GM23338 (cell line): ENCODE results near the gene BCAP29. TPM values are rescaled to one million over a fixed set of nuclear protein-coding genes. Genes with fewer than 3 reads are reported as not detected.

Experiments
- ATAC-seq: fragments of 200-7000 bp; cut with Tn5 transposase; 3 replicates; pipeline ENCODE4 v1.9.1; 2020
- DNase-seq: peaks from one replicate; pipeline ENCODE4 v3.0.0-alpha.2; 2015; ENCODE audit warnings: low spot score
- H2AFZ ChIP-seq: fragments of 200-600 bp; sonication (generic); 2 replicates; pipeline ENCODE4 v1.8.0; 2016; ENCODE audit warnings: antibody characterized with exemption, mild to moderate bottlenecking, moderate library complexity
- H3F3A ChIP-seq: fragments of 200-600 bp; sonication (generic); replicated peaks from 2 replicates; pipeline ENCODE4 v1.8.0; 2017; ENCODE audit warnings: antibody characterized with exemption, mixed run types, low read depth
- H3K27ac ChIP-seq: fragments of 200-600 bp; sonication (generic); 2 replicates; pipeline ENCODE4 v1.6.1; 2016; ENCODE audit warnings: low read depth
- H3K27me3 ChIP-seq: fragments of 200-600 bp; sonication (generic); 2 replicates; pipeline ENCODE4 v1.8.0; 2016; ENCODE audit warnings: mild to moderate bottlenecking, mixed run types, moderate library complexity; ENCODE audit not compliant: insufficient read depth
- H3K36me3 ChIP-seq: fragments of 200-600 bp; sonication (generic); 2 replicates; pipeline ENCODE4 v1.8.0; 2016; ENCODE audit warnings: mild to moderate bottlenecking; ENCODE audit not compliant: insufficient read depth
- H3K4me1 ChIP-seq: fragments of 200-600 bp; sonication (generic); 2 replicates; pipeline ENCODE4 v1.8.0; 2016; ENCODE audit warnings: mild to moderate bottlenecking, moderate library complexity; ENCODE audit not compliant: insufficient read depth
- H3K4me2 ChIP-seq: fragments of 200-600 bp; sonication (generic); 2 replicates; pipeline ENCODE4 v1.7.1; 2017; ENCODE audit warnings: mixed run types
- H3K4me3 ChIP-seq: fragments of 200-600 bp; sonication (generic); 2 replicates; pipeline ENCODE4 v1.6.1; 2016; ENCODE audit warnings: mixed run types
- H3K79me2 ChIP-seq: fragments of 200-600 bp; sonication (generic); replicated peaks from 2 replicates; pipeline ENCODE4 v1.8.0; 2017; ENCODE audit warnings: mild to moderate bottlenecking; ENCODE audit not compliant: insufficient read depth
- H3K9me2 ChIP-seq: fragments of 200-600 bp; sonication (generic); 2 replicates; pipeline ENCODE4 v1.8.0; 2017; ENCODE audit not compliant: insufficient read depth
- H4K20me1 ChIP-seq: fragments of 200-600 bp; sonication (generic); replicated peaks from 2 replicates; pipeline ENCODE4 v1.8.0; 2017; ENCODE audit warnings: mild to moderate bottlenecking; ENCODE audit not compliant: insufficient read depth
- H3K27ac Mint-ChIP-seq: 2 replicates; pipeline ENCODE4 v1.8.0; 2020; ENCODE audit warnings: inconsistent platforms, mild to moderate bottlenecking, moderate library complexity, mixed read lengths
- H3K27me3 Mint-ChIP-seq: 3 replicates; pipeline ENCODE4 v1.8.0; 2022; ENCODE audit warnings: low read depth, mild to moderate bottlenecking, moderate library complexity, mixed read lengths, inconsistent platforms; ENCODE audit not compliant: insufficient read depth, poor library complexity
- H3K36me3 Mint-ChIP-seq: 3 replicates; pipeline ENCODE4 v1.8.0; 2021; ENCODE audit warnings: low read depth, mild to moderate bottlenecking, inconsistent platforms, moderate library complexity, mixed read lengths
- H3K4me1 Mint-ChIP-seq: 3 replicates; pipeline ENCODE4 v1.8.0; 2020; ENCODE audit warnings: mild to moderate bottlenecking, inconsistent platforms, mixed read lengths
- H3K4me3 Mint-ChIP-seq: 3 replicates; pipeline ENCODE4 v1.8.0; 2021; ENCODE audit warnings: moderate library complexity, mild to moderate bottlenecking, inconsistent platforms, mixed read lengths
- H3K9me3 Mint-ChIP-seq: 3 replicates; pipeline ENCODE4 v1.8.0; 2020; ENCODE audit warnings: moderate library complexity, mild to moderate bottlenecking, inconsistent platforms, mixed read lengths
- CREB1 ChIP-seq: fragments of 250-450 bp; sonication (Bioruptor Pico); IDR thresholded peaks from 2 replicates; pipeline ENCODE4 v1.5.0; 2020; ENCODE audit warnings: low read depth, mild to moderate bottlenecking, moderate library complexity
- JUNB ChIP-seq: IDR thresholded peaks from one replicate; pipeline ENCODE4 v1.6.1; 2016; ENCODE audit warnings: antibody characterized with exemption; ENCODE audit not compliant: unreplicated experiment
- NANOG ChIP-seq: IDR thresholded peaks from 2 replicates; pipeline ENCODE4 v1.6.1; 2016; ENCODE audit warnings: antibody characterized with exemption, borderline replicate concordance
- POLR2AphosphoS5 ChIP-seq: IDR thresholded peaks from 2 replicates; pipeline ENCODE4 v1.6.1; 2016; ENCODE audit warnings: antibody characterized with exemption, low read depth
- ZNF331 ChIP-seq: fragments of 250-450 bp; sonication (Bioruptor Pico); IDR thresholded peaks from 2 replicates; pipeline ENCODE4 v1.5.0; 2020; ENCODE audit warnings: low read depth, mild to moderate bottlenecking, moderate library complexity
- long read RNA-seq: library from polyadenylated mRNA; unstranded; transcript quantifications from one replicate; pipeline ENCODE4 v2.0.0, GENCODE V29; 2020; ENCODE audit not compliant: unreplicated experiment
- polyA plus RNA-seq: library from polyadenylated mRNA; unstranded; fragments of >200 nt; fragmentation: Nextera tagmentation; extraction: Ambion mirVana; gene quantifications from 2 replicates; pipeline ENCODE4 v1.2.1, GENCODE V29; 2016
- total RNA-seq: library from RNA; depleted of rRNA; stranded (reverse); fragments of >200 nt; shearing (Covaris generic); gene quantifications from 2 replicates; pipeline ENCODE4 v1.2.3, GENCODE V29; 2014; rRNA removed
- TF ChIP-seq, protein P1 (sequence below), 2 experiments: fragments of 200-600 bp in 1 of 2; sonication (generic) in 1 of 2; conservative IDR thresholded peaks; 2 replicates each; pipeline versions ENCODE4 v1.5.1 to v1.6.1; 2016 to 2017; ENCODE audit warnings: antibody characterized with exemption in 2 of 2, low read depth in 2 of 2, mild to moderate bottlenecking in 2 of 2, moderate library complexity in 1 of 2

BCAP29 gene, protein sequence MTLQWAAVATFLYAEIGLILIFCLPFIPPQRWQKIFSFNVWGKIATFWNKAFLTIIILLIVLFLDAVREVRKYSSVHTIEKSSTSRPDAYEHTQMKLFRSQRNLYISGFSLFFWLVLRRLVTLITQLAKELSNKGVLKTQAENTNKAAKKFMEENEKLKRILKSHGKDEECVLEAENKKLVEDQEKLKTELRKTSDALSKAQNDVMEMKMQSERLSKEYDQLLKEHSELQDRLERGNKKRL
- 15.8 and 18.4 TPM in 2 replicates for total RNA-seq
- polyA plus RNA-seq, result 20.3 and 24.0 TPM in 2 replicates
- long read RNA-seq, full-length matches to known transcripts, result 8 of 13 reads
- long read RNA-seq, partial matches to known transcripts, result 2 of 13 reads
- long read RNA-seq, other reads (novel, unspliced or antisense), result 3 of 13 reads

DNA sequence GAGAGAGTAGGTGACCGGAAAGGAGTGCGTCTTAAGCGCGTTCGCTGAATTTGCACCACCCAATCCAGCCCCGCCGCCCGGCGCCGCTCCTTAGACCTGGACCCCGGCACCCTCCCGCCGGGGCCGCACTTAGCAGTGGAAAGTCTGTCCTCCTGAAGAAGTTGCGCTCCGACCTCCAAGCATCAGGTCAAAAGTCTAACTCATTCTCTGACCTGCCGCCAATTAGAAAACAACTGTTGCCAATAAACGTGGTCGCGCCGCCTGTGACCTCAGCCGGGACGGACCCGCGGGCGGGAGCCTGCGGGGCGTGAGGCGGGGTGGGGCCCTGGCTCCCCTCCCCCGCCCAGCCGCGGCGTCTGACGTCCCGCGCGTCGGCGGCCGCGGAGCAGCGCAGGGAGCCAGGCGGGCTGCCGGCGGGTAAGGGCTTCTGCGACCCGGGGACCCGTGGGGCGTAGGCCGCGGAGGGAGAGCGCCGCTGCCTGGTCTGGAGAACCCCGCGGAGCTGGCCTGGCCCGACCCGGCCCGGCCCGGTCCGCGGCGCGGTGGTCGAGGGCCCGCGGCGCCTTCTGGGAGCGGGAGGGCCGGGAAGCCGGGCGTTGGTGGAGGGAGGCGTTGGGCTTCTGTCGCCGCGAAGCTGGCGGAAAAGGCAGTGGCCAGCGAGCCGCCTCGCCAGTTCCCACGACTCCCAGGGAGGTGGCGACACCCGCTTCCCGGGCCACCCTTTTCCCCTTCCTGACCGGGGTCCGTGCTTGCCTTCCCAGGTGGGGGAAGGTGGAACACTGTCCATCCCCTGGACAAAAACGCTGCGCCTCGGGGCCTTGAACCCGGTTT, at the start of gene BCAP29:
Gene BCAP29 (plus strand): TSS at position 362 of the 831 bp plus-strand sequence. CDS start 527 bp downstream, outside the sequence.
- Mint-ChIP-seq H3K27ac (peak within 1 kb of the TSS; percentile 96), H3K36me3 (peaks cover 12% of the 10 kb centered on the region; the same call in 2 of the 3 replicates), H3K9me3 (no peaks in the 10 kb centered on the region), H3K4me1 (no peaks in the 10 kb centered on the region; the same call in 2 of the 3 replicates), H3K27me3 (peaks cover 12% of the 10 kb centered on the region), H3K4me3 (peak within 1 kb of the TSS; percentile 92)
- Histone ChIP-seq H3K9me2 (no peaks in the 10 kb centered on the region), H3K79me2 (no peaks in the 10 kb centered on the region), H3K4me1 (no peaks in the 10 kb centered on the region), H3K4me2 (peak within 1 kb of the TSS; percentile 89), H3K27me3 (no peaks in the 10 kb centered on the region), H2AFZ (peak within 1 kb of the TSS; percentile 84), H3K27ac (peak within 1 kb of the TSS; percentile 82), H3K4me3 (peak within 1 kb of the TSS; percentile 77), H4K20me1 (no peaks in the 10 kb centered on the region), H3K36me3 (peaks cover 3% of the 10 kb centered on the region; the same call in 1 of the 2 replicates), H3F3A (no peaks in the 10 kb centered on the region)
- TF ChIP-seq CREB1 (peak; percentile 84), NANOG (no peak), JUNB (no peak), ZNF331 (CRISPR knock-in tag) (no peak), POLR2AphosphoS5 (peak; percentile 77)
- TF ChIP-seq, protein P1, sequence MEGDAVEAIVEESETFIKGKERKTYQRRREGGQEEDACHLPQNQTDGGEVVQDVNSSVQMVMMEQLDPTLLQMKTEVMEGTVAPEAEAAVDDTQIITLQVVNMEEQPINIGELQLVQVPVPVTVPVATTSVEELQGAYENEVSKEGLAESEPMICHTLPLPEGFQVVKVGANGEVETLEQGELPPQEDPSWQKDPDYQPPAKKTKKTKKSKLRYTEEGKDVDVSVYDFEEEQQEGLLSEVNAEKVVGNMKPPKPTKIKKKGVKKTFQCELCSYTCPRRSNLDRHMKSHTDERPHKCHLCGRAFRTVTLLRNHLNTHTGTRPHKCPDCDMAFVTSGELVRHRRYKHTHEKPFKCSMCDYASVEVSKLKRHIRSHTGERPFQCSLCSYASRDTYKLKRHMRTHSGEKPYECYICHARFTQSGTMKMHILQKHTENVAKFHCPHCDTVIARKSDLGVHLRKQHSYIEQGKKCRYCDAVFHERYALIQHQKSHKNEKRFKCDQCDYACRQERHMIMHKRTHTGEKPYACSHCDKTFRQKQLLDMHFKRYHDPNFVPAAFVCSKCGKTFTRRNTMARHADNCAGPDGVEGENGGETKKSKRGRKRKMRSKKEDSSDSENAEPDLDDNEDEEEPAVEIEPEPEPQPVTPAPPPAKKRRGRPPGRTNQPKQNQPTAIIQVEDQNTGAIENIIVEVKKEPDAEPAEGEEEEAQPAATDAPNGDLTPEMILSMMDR (conservative IDR thresholded peaks at IDR 0.05; ENCODE audit: low read depth in 2 of 2), result peak; percentile 29 to 42; a peak in 3 of 4 replicates
- ATAC-seq (peak; percentile 91), DNase-seq (peak; percentile 81)

DNA sequence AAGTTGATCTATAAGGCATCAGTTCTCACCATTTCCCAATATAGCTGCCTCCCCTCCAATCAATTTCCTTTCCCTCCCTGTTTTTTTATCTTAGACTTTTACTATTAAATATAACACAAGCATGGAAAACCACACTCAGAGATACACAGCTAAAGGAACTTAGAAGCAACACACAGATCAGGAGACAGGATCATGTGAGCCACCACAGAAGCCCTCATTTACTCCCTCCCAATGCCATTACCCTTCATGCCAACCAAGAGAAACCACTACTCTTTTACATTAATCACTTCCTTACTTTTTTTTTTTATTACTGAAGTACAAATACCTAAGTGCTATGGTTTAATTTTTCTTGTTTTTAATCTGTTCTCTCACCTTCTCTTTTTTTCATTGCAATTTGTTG, 49.3 kb upstream of the BCAP29 start:
- peaks cover 16% of the 10 kb centered on the region for H3K36me3 Mint-ChIP-seq
- H3K27ac Mint-ChIP-seq, result no peak overlapping the region
- Histone ChIP-seq H3F3A (no peaks in the 10 kb centered on the region), H3K9me2 (no peaks in the 10 kb centered on the region), H3K27me3 (no peaks in the 10 kb centered on the region), H3K4me1 (no peaks in the 10 kb centered on the region), H3K27ac (no peak overlapping the region), H4K20me1 (peaks cover 3% of the 10 kb centered on the region; the same call in 1 of the 2 replicates), H3K36me3 (no peaks in the 10 kb centered on the region; the same call in 1 of the 2 replicates), H3K4me3 (no peak overlapping the region), H2AFZ (no peak overlapping the region), H3K79me2 (peaks cover 50% of the 10 kb centered on the region), H3K4me2 (no peak overlapping the region)
- H3K4me1 Mint-ChIP-seq, result peaks cover 10% of the 10 kb centered on the region
- H3K27me3 Mint-ChIP-seq, result no peaks in the 10 kb centered on the region
- ATAC-seq (no peak), DNase-seq (no peak)
- no peak overlapping the region for H3K4me3 Mint-ChIP-seq
- H3K9me3 Mint-ChIP-seq, result no peaks in the 10 kb centered on the region
- TF ChIP-seq NANOG, result no peak
